HUDEP-2 (cell line): ENCODE data around the gene CHIC2.

Experiments
- DNase-seq, 76 experiments: peaks; one replicate each; lab custom pipeline; 2025; ENCODE audit not compliant: unreplicated experiment in 76 of 76; lab: John Stamatoyannopoulos, UW

Gene CHIC2

DNA sequence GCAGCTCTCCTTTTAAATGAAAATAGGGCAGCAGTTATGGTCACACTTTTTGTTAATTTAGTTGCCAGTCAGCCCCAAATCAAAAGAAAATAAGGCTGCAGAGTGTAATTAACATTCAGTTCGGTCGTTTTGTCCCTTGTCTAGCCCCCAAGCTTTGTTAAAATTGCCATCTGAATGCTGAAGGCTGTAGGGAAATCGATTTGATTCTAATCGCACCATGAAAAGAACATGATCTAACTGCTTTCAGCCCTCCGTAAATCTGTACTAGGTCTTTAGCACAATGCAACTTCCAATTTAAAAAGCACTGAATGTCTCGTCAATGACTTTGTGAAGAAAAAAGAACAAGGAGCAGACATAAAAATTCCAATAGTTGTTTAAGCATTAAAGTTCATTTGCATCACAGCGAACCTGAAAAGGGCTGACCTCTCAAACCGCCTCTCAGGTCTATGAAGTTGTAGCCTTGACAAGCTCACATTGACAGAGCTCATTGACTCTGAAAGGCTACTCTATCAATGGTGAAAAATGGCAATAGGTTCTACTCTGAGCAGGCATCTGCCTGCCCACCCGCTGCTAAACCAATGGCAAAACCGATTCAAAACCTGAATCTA, 48.9 kb downstream of the CHIC2 start:
- DNase-seq: no peak

DNA sequence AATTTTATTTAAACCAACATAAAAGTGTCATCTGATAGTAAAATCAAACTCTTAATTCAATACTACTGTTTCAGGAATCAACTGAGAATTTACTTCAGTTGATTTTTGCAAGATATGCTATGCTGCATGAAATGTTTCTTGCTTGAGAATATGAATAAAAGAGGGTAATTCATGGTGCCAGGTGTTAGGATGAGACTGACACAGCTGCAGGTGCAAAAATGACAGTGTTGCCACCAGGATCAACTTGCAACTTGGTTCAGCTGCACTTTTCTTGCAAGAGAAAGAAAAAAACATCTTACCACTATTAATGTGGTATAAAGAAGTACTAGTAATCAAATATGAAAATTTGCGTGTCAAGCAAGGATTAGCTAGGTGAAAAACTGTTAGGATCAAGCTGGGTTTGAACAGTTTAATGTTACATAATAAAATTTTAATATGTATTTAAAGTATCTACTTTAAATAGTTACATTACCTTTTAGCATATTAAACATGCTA, 49.7 kb downstream of the CHIC2 start:
- no peak for DNase-seq

DNA sequence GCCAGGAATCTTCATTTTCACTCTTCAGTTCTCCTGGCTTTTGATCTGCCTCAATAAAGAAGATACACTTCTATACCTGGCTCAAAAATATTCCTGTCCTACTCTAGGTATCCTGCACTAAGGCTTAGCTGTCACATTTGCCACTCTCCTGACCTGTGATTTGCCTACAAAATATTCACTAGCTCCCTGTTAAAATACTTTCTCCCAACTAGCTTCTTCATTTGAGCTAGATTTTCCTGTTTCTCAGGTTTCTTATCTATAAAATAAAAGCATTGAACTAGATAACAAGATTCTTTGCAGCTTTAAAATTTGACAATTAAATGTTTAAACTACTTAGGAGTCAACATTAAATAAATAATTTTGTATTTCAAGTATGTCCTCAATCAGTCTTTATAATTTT, 53.2 kb downstream of the CHIC2 start:
- DNase-seq: no peak

DNA sequence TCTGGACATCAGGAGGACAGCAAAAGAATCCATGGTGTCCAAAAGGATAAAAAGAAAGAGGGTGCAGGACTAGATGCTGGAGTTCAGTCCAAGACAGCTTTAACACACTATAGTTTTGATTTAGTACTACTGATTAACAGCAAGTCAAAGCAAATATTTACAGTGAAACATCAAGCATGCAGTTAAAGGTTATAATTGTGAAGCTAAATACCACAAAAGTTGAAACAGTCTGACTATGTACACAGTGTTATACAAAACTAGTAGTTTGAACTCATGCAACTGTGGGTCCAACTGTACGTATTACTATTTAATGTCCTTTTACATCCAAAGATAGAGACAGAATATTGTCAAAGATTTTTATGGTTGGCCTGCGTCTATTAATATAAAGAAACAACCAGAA, 57.6 kb downstream of the CHIC2 start:
- DNase-seq: no peak

DNA sequence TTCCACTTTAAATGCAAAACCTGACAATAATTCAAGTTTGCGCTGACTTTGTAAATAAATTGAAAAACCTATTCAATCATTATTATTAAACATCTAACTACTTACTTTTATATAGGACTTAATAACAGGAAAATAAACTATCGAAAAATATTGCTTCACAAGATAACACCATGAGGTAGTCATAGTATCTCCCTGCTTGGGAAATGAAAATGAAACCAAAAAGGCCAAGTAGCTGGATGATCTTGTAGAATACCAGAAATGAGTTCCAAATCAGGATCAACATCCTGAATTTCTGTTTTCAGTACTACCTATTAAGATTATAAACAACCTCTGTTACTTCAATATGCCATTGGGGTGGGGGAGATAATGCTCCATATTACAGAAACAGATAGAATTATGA, 58.9 kb downstream of the CHIC2 start:
- DNase-seq: peak in 1 of 76 experiments; percentile 5

DNA sequence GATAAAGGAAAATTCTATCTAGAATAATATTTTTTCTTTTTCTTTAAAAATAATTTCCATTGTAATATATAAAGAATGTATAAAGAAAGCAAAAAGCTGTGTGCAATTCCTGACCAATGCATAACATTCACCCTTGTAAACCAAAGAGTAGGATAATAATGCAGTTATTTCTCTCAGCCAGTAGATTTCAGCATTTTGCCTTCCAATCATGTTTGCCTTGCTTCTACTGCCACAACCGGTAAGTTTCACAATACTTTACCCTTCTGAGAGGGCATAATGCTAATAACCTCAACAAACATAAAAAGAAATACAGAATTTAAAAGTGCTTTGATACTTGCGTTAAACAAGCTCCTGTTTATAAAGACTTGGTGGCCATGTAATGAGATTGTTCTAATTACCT, 59.9 kb downstream of the CHIC2 start:
- no peak for DNase-seq

DNA sequence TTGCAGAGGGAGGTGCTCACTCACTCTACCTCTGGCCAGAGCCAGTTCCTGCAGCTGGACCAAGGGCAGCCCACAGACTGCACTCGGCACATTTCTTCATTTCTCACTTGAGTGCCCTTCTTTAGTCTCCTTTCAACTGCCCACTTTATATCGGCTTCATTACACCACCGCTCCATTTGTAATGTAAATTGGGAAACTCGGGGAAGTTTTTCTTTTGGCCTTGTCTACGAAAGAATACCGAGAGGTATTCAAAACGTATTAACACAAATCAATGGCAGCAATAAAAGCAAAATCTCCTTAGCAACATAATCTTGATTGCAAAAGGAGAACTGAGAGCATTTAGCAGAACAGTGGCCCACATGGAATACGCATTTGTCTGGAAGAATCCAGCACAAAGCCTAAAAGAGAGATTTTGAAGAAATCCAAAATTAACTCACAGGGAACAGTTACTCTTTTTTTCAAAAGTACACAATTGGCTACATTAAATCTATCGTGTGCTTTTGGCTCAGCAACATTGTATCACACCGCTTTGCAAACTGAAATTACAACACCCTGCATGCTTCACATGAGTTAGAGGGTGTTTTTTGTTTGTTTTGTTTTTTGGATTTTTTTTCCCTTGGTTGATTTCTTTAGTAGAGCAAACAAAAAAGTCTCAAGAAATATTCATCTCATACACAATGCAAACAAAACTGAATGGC, 62.6 kb downstream of the CHIC2 start:
- no peak for DNase-seq

DNA sequence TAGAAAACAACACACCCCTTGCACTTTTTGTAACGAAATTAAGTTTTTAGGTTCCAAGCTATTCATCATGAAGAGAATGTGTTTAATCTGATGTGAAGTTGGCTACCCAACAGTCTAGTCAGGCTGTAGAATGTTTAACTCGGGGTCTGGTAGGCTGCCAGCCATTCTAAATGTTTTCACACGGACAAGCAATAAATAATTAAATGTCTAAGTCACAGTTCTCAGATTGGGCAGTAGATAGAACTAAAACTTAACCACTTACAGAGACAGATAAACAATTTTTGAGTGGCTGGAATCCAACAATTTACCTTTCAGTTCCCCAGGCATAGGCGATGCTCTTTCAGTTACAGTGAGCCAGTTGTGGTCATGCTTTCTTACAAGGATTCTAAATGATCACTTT, 66.5 kb downstream of the CHIC2 start:
- DNase-seq: no peak

DNA sequence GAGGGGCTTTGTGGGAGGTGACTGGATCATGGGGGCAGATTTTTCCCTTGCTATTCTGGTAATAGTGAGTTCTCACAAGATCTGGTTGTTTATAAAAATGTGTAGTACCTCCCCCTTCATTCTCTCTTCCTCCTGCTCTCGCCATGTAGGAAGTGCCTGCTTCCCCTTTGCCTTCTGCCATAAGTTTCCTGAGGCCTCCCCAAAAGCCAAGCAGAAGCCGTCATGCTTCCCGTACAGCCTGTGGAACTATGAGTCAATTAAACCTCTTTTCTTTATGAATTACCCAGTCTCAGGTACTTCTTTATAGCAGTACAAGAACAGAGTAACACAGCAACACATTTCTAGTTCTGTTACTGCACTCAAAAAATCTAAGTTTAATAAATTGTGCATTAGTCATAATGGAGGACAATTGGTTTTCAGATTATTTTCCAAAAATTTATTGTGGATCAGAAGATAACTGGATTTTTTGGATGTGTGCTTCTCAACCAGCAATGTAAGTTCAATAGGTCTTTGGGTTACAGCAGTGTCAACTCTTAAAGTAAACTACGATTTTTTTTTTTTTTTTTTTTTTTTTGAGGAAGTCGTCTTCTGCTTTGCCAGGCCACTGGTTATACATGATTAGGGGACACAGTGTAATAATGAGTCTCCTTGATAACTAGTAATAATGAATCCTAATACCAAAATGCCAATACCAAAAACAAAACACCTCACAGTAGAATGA, 69.9 kb downstream of the CHIC2 start:
- DNase-seq: no peak

DNA sequence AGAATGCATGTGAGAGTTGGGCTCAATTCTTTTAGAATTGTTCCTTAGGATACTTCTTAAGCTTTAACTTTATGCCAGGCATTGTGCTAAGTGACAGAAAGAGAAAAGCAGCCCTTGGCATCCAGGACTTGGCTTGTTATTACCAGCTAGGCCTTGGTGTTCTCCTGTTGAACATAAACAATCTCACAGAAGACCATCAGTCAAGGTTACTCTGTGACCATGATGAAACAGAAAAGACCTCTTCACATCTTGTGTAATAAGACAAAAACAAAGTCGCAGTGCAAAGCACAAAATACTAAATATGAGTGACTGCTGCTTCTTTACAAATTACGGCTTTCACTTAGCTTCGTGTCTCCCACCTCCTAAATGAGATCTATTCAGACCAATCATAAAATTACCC, 71.6 kb downstream of the CHIC2 start:
- no peak for DNase-seq

DNA sequence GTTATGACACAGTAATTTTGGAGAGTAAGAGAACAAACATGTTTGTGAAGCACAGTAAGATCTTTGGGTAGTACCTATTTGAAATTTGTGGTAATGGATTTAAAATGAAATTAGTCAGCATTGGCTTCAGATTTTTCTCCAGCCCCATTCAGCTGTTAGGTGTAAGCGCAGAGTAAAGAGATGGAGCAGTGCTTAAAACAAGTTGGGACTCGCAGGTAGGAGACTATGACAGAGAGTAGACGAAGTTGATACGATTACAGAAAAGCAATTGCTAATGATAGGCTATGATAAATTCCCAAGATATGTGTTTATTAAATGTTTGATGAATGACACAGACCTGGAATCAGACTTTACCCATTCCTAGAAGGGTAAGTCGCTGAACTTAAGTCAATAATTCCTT, 72.6 kb downstream of the CHIC2 start:
- no peak for DNase-seq

DNA sequence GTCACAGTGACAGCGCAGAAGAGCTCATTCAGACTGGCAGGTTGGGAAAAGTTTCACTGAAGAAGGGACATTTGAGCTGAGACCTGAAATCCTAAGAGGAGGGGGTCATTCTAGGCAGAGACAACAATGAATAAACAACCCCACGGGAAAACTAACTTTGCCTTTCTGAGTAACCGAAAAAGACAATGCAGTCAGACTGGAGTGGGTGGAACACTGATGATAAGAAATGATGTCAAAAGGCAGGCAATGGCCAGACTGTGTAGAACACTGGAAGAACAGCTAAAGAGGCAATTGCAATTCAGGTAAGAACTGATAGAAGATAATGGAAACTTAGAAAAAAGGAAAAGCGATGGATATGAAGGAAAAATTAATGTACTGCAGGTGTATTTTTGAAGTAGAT, 73.8 kb downstream of the CHIC2 start:
- no peak for DNase-seq

DNA sequence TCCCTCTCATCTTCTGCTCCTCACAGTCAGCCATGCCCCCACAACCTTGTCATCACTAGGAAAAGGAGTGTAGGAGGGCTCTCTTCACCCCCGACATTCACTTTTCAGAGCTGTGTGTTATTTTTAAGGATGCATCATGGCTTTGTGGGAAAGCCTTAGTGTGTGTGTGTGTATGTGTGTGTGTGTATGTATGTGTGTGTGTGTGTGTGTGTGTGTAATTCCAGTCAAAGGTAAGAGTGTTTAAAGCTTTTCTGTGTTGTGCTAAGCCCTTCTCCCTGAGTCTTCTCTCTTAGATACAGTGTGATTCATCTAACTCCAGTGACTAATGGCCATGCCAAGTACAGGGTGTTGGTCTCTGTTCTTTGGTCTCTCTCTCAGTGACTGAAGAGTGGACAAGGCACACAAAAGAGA, 76.6 kb downstream of the CHIC2 start:
- DNase-seq: no peak

DNA sequence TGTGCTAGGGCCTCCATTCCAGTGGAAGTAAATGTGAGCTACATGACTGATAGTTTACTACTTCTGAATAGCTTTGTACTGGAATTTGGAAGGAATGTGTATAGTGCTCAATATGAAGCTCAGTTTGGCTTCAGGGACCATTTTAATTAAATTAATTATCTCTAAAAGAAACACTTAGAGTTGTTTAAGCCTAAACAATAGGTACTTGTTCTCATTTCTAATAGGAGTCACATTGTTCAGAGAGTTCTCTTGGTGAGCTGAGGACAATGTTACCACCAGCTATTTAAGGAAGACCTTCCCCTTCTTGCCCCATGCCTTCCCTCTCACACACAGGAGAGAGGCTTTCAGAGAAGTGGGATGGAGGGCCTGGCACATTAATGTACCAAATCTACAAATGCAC, 78.3 kb downstream of the CHIC2 start:
- DNase-seq: no peak

DNA sequence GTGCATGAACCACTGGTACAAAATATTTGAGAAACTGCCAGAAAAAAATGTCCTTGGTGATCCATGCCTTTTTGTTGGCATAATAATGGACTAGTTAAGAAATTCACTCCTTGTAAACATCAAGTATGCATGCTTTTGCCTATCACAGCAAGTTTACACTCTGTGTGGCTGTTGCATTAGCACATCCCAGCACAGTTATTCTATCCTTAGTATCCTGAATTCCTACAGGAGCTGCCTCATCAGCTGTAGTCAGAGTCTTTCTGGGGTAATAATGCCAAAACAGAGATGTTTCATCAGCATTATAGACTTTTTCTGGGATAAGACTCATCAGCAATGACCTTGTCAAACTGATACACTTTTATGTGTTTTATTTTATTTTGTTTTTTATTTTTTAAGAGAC, 82.8 kb downstream of the CHIC2 start:
- DNase-seq: no peak

DNA sequence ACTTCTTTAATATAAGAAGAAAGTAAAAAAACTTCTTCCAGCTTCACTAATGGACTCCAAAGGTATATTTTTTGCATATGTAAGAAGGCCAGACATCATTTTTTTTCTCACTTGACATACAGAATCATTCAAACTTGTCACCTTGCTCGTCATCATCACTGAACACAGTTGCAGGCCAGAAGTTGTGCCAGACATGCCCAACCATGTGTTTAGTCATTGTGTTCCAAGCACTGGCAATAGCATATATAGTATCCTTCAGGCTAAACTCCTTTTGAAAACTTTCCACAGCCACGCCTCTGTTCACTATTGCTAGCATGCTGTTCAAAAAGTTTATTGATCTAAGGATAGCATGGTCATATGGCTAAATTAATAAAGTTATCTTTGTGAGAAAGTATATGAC, 83.3 kb downstream of the CHIC2 start:
- DNase-seq: no peak

DNA sequence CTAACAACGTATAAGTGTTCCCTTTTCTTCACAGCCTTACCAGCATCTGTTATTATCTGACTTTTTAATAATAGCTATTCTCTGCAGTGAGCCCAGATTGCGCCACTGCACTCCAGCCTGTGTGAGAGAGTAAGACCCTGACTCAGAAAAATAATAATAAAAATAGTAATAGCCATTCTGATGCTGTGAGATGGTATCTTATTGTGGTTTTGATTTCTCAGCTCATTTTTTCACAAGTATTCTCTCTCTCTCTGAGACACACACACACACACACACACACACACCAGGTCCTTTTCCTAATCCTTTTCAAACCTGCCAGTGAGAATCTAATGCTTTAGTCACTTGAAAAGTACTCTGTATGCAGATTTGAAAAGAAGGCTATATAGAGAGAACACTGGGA, 89.8 kb downstream of the CHIC2 start:
- no peak for DNase-seq

DNA sequence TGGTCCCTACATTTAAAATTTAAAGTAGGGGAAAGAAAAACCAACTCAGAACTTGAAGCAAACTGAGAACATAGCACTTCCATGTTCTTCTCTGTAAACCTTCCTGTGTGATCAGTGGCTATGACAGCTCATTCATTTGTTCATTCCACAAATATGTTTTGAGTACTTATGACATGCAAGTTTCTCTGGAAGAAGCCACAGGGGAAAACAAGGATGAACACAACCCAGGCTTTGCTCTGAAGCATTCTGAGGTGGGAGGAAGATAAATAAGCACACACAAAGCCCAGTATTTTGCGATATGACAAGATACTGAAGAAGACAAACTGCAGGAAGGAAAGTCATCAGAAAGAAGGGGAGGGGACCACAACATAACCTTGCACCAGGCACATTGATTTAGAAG, 96.4 kb downstream of the CHIC2 start:
- no peak for DNase-seq

DNA sequence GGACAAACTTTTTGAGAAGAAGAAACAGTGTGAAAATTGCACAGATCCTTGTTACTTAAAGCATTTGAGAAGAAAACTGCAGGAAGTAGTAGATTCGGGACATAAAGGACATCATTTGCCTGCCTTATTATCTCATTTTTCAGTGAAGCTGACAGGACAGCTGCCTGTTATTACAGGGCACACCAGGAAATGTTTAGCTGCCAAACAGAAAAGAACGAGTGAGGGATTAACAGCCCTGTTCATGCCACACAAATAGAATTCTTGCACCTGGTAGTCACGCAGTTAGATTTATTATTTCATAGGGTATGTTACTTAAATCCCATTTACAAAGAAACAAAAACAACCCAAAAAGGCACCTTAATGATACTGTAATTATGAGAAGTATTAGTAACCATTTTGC, 100.6 kb downstream of the CHIC2 start:
- DNase-seq: no peak

DNA sequence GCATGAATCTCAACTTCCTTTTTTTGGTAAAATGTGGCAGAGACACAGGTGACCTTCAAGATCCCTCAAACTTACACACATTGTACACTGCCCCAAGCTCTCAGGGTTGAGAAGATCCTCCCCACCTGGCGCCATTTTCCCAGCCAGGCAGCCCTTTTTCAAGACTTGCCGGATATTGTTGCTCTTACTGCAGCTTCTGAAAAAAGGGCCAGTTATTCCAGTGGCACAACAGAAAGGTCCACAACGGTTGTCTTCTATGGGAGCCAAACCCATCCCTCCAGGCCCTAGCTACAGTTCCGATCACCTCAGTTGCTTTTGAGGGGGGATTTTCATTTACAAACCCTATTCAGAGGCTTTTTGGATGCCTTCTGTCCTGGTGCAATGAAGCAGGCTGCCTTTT, 101.1 kb downstream of the CHIC2 start:
- no peak for DNase-seq

DNA sequence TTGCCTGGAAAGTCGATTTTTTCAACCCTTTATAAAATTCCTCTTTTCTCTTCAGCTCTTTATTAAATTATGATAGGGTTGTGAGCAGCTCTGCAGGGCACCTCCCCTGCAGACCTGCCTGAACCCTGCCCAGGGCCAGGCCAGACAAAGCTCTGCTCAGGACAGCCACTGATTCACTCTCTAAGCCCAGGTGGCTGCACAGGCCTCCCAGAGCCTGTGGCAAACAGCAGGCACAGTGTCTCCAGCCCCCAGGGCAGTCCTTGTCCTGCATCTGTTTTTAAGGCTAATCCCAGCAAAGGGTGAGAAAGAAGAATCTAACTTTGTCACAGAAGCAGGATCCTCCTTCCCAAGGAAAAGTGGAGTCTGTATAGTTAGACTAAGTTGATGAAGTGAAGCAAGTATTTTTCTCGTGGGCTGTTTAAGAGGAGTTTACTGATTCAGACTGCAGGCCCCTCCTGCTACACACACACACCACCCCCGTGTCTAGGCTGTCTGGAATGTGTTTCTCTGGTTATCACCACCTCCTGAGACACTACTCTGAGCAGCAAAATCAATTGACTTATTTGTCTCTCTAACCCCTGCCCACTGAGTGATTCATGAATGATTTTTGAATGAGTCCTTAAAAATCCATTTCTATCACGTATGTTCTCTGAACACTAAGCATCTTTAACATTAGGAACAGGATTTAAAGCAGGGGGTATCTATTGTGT, 101.7 kb downstream of the CHIC2 start:
- DNase-seq: no peak
